Lower leg skin (tissue), 3 donors: ENCODE data around the gene GSTM1.

Experiments used
- CTCF ChIP-seq, 3 donors: fragments of 450-650 bp; IDR thresholded peaks; one replicate each; pipeline ENCODE4 v1.5.1; 2016; ENCODE audit warnings: antibody characterized with exemption in 3 of 3, mild to moderate bottlenecking in 3 of 3, moderate library complexity in 2 of 3
- POLR2A ChIP-seq, 2 donors: fragments of 450-650 bp; IDR thresholded peaks; one replicate each; pipeline ENCODE4 v1.6.1; 2016 to 2017; ENCODE audit warnings: antibody characterized with exemption in 2 of 2, mild to moderate bottlenecking in 1 of 2, moderate library complexity in 1 of 2

DNA sequence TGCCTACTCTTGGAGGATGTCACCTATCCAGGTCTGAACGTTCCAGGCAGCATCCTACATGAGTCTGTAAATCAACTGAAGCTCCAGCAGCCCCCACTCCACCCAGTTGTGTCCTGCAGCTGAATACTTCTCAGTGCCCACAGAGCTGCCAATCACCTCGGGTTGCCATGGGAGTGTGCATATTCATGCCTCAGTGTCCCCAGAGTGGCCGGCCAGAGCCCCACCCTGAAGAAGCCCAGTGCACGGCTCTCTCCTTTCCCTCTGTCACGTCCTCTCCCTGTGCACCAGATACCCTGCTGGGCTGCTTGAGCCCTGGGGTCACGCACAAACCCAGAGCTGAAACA, 47.8 kb upstream of the GSTM1 start:
- TF ChIP-seq CTCF (IDR thresholded peaks at IDR 0.05) (no peak), POLR2A (IDR thresholded peaks at IDR 0.05) (no peak)
